Measurements from ENCODE around the gene PLXNA2. TPM values are rescaled to one million over a fixed set of nuclear protein-coding genes. Genes with fewer than 3 reads are reported as not detected.

The PLXNA2 gene
- total RNA-seq, 1 experiment from 2014 or later, result 0.89 TPM

GRCh38 chr1:208159555-208160258, 84.5 kb downstream of the PLXNA2 start:
- no peak overlapping the region for H3K4me2 ChIP-seq (ENCODE audit: low read length)
- CTCF ChIA-PET, result no interaction called here
- no peaks in the 10 kb centered on the region for H3K36me3 ChIP-seq (ENCODE audit: control insufficient read depth in 1 of 2, insufficient read depth in 2 of 2, low read length in 2 of 2)
- TF ChIP-seq EGR1 (IDR thresholded peaks at IDR 0.05; ENCODE audit: low read depth) (no peak), ZFX (IDR thresholded peaks at IDR 0.05) (no peak), YY1 (IDR thresholded peaks at IDR 0.05; ENCODE audit: extremely low read depth, insufficient replicate concordance, low read depth, low read length) (no peak)
- no peak overlapping the region for H3K4me3 ChIP-seq (replicated peaks in 1 of 2; ENCODE audit: low read depth in 1 of 2, low read length in 2 of 2)
- intact Hi-C loops (cut with micrococcal nuclease), result no loop called here
- peaks cover 47% of the 10 kb centered on the region for H3K27me3 ChIP-seq (ENCODE audit: insufficient read depth, low read length)
- no peak for ATAC-seq
- RAD21 ChIA-PET (ENCODE audit: low non-redundant PET in 1 of 2, low total read pairs in 2 of 2, uncharacterized antibody in 2 of 2, unreplicated experiment in 2 of 2), result no interaction called here
- no peaks in the 10 kb centered on the region for H3K9me3 ChIP-seq (ENCODE audit: control insufficient read depth in 1 of 2, insufficient read depth in 1 of 2, low read depth in 1 of 2, low read length in 2 of 2)
- BruUV-seq (replicated peaks), result no TSS peak
- H3K27ac ChIP-seq (ENCODE audit: low read depth, low read length), result no peak overlapping the region
- no peaks in the 10 kb centered on the region for H4K20me1 ChIP-seq (ENCODE audit: insufficient read depth)
- no peak overlapping the region for H2AFZ ChIP-seq (ENCODE audit: low read depth, low read length, poor library complexity, severe bottlenecking)
- H3K9ac ChIP-seq (ENCODE audit: low read length), result no peak overlapping the region
- no peaks in the 10 kb centered on the region for H3K9me2 ChIP-seq (ENCODE audit: insufficient read depth)
- POLR2A ChIA-PET, result no interaction called here
- H3K4me1 ChIP-seq (ENCODE audit: control insufficient read depth in 1 of 2, insufficient read depth in 2 of 2, low read length in 2 of 2), result peaks cover 0 to 2% of the 10 kb centered on the region in 2 experiments; a peak in 1 of 4 replicates
- no peak for DNase-seq (ENCODE audit: low read depth, low spot score)
- no peaks in the 10 kb centered on the region for H3K79me2 ChIP-seq (ENCODE audit: insufficient read depth, low read length)

GRCh38 chr1:208158640-208159554, 85.3 kb downstream of the PLXNA2 start:
- Histone ChIP-seq H3K4me1 (ENCODE audit: control insufficient read depth in 1 of 2, insufficient read depth in 2 of 2, low read length in 2 of 2) (peaks cover 0 to 7% of the 10 kb centered on the region in 2 experiments; a peak in 1 of 4 replicates), H4K20me1 (ENCODE audit: insufficient read depth) (no peaks in the 10 kb centered on the region), H3K9me3 (ENCODE audit: control insufficient read depth in 1 of 2, insufficient read depth in 1 of 2, low read depth in 1 of 2, low read length in 2 of 2) (no peaks in the 10 kb centered on the region), H3K4me2 (ENCODE audit: low read length) (no peak overlapping the region), H3K27ac (ENCODE audit: low read depth, low read length) (no peak overlapping the region), H3K79me2 (ENCODE audit: insufficient read depth, low read length) (no peaks in the 10 kb centered on the region), H2AFZ (ENCODE audit: low read depth, low read length, poor library complexity, severe bottlenecking) (no peak overlapping the region), H3K36me3 (ENCODE audit: control insufficient read depth in 1 of 2, insufficient read depth in 2 of 2, low read length in 2 of 2) (no peaks in the 10 kb centered on the region), H3K4me3 (replicated peaks in 1 of 2; ENCODE audit: low read depth in 1 of 2, low read length in 2 of 2) (no peak overlapping the region), H3K9ac (ENCODE audit: low read length) (no peak overlapping the region), H3K27me3 (ENCODE audit: insufficient read depth, low read length) (peaks cover 47% of the 10 kb centered on the region), H3K9me2 (ENCODE audit: insufficient read depth) (no peaks in the 10 kb centered on the region)
- no peak for ATAC-seq
- no TSS peak for BruUV-seq (replicated peaks)
- intact Hi-C loops (cut with micrococcal nuclease), result no loop called here
- no peak for DNase-seq (ENCODE audit: low read depth, low spot score)
- TF ChIP-seq ZBTB33 (IDR thresholded peaks at IDR 0.05; ENCODE audit: extremely low read depth, insufficient replicate concordance, low read length) (no peak), CEBPB (IDR thresholded peaks at IDR 0.05; ENCODE audit: low read depth) (no peak), POLR2AphosphoS5 (IDR thresholded peaks at IDR 0.05; ENCODE audit: low read depth, low read length) (no peak), TCF7L2 (IDR thresholded peaks at IDR 0.05; ENCODE audit: borderline replicate concordance, extremely low read depth, insufficient read depth, insufficient read length) (no peak)
- RAD21 ChIA-PET (ENCODE audit: low non-redundant PET in 1 of 2, low total read pairs in 2 of 2, uncharacterized antibody in 2 of 2, unreplicated experiment in 2 of 2), result no interaction called here
- CTCF ChIA-PET, result no interaction called here
- POLR2A ChIA-PET, result no interaction called here

Measured in HCT116 (cell line).